Brain pericyte (primary cell): Measurements from ENCODE around the gene STX17.
"Not testable (repeated sequence)": the region's sequence is repeated elsewhere in the genome, so short reads cannot be mapped to it uniquely, and the experiment has no call there.

Experiments used
- DNase-seq: peaks from one replicate; pipeline ENCODE4 v3.0.0-alpha.2; 2012; ENCODE audit warnings: low read depth, low spot score

Gene STX17

DNA sequence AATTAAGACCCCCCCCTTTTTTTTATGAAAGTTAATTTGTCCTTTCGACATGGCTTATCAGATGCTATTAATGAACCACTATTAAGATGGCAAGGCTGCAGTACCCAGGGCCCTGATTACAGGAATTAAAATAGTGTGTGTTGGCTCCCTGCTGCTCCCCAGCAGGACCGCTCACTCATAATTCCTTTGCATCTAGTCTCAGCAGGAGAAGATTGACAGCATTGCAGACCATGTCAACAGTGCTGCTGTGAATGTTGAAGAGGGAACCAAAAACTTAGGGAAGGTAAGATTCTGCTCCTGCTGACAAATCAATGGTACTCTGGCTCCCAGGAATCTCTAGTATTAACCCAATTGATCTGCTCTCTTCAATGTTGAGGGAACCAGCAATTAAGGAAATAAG, 61.0 kb downstream of the STX17 start:
- DNase-seq = no peak

- DNase-seq = no peak
Observed at GRCh38 chr9:99970481-99970880, 64.0 kb downstream of the STX17 start.

DNA sequence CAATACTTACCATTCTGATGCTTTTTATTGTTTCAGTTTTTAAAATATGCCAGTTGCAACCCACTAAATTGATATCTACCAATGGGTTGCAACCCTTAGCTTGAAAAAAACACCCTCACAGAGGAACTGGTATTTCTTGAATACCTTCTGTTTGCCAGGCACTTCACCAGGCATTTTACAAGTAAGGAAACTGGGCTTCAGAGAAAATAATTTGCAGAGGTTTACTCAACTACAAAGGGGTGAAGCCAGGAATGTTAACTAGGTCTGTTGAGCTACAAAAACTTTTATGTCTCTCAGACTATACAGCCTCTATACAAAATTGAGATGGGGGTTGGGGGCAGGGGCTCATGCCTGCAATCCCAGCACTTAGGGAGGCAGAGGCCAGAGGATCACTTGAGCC, 65.0 kb downstream of the STX17 start:
- no peak for DNase-seq

DNA sequence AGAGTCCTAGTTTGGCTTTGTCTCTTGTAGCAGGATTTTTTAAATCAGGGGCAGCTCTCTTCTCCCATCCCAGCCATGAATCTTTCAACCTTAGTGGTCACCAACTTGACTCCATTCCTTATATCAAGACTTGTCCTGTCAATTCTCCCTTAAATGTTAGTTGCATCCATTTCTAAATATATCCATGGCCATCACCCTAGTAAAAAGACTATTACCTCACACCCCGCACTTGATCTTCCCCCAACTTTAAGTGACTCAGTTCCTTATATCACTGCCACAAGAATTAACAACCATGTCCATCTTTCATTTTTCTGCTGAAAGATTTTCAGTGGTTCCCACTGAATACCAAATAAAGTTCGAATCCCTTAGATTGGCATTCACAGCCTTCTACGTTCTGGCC, 67.0 kb downstream of the STX17 start:
- no peak for DNase-seq

DNA sequence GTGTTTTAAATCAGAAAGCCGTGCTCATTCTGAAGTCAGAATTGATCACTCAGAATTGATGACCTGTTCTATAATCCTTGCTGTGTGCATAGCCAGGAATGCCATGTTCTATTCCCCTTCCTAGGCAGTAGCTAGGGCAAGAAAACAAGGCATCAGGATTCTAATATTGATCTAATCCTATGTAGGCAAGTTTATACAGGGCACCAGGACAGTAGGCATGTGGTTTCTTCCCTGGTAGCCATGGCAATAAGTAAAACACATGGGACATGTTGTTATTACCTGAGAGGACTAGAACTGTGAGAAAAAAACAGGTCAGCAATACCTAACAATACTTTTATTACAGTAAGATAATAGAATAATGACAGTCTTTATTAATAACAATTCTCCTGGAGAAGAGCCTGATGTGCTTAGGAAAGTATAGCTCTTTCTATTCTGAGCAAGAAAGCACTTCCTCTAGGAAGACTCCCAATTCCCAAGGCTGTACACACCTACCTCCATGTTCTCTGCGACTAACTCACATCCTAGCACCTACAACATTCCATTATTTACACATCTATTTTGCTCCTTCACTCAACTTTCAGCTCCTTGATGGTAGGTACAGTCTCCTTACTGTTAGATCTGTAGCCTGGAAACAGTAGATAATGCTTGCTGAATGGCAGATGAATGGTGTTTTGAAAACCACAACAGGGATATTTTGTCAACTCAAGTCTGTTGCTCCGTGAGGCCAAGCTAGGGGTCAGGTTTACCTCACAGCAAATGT, 70.8 kb downstream of the STX17 start:
- DNase-seq = no peak

DNA sequence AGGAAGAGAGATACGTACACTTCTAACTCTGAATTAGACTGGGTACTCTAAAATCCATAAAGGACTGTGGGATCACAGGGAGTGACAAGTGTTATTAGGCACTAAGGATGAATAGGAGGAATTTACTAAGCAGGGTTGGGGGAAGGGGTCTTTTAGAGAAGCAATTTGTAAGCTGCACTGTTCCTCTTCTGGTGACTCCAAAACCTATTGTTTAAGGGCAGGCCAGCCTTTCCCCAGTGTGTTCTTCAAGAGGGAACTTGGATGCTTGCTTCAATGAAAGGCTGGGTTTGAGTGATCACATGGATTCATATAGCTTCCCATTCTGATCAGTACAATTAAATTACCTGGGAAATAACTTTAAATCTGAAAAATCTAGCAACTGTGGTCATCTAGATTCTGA, 71.8 kb downstream of the STX17 start:
- no peak for DNase-seq

- DNase-seq = no peak
Observed at GRCh38 chr9:99980598-99980997, 74.1 kb downstream of the STX17 start.

DNA sequence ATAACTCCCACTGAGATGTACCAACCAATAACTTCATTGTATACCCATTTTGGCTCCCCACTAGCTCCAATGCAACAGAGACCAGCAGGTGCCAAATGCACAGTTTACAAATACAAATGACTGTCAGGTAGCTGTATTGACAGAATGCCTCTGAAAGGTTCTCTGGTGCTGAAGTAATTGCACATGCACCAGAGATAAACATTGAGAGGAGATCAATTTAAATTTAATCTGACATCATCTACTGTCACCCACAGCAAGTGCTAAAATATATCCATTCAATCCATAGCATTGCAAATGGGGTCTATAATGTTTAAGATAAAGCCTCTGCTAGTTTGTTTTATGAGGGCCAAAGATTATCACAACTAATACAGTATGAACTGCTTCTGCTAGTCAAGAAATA, 80.2 kb downstream of the STX17 start:
- DNase-seq = no peak

- DNase-seq = not testable (repeated sequence)
Observed at GRCh38 chr9:99990508-99990907, 84.1 kb downstream of the STX17 start.

DNA sequence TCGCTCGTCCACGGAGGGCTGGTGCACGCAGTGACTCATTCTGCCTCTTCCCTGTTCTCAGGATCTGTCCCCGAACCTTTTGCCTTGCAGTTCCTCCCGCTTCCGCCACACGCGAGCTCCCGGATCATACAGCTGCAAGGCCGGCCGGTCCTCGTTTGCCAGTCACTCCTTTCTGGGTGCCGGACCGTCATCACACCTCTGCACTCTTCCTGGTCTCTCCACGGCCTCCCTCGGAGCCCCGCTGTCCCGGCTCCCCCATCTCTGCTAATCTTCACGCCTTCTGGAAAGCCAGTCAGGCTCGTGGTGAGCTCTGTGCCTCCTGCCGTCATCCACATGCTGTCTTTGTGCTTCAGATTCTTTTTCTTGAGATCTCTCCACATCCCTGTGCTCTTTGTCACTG, 91.8 kb downstream of the STX17 start:
- no peak for DNase-seq

GRCh38 chr9:99998866-99999265, 92.4 kb downstream of the STX17 start:
- no peak for DNase-seq

GRCh38 chr9:99999797-100000196, 93.3 kb downstream of the STX17 start:
- no peak for DNase-seq

- peak; percentile 10 for DNase-seq
Observed at GRCh38 chr9:100011062-100011681, 104.7 kb downstream of the STX17 start.

DNA sequence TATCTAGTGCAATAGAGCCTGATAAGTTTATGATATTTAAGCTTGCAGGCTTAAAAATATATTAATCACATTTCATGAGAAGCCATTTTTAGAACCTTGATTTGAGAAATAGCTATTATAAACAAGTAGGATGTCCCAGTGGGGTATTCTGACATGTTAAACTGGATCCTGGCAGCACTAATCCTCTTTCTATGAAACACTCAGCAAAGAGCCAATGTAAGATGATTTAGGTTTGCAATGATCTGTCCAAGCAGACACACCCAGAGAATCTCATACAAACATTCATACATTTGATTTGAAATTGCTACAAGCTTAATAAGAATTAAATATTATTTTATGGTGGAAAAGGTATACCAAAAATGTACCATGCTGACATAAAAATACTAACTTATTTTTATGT, 105.8 kb downstream of the STX17 start:
- DNase-seq = no peak

- DNase-seq = no peak
Observed at GRCh38 chr9:100013573-100013972, 107.1 kb downstream of the STX17 start.

DNA sequence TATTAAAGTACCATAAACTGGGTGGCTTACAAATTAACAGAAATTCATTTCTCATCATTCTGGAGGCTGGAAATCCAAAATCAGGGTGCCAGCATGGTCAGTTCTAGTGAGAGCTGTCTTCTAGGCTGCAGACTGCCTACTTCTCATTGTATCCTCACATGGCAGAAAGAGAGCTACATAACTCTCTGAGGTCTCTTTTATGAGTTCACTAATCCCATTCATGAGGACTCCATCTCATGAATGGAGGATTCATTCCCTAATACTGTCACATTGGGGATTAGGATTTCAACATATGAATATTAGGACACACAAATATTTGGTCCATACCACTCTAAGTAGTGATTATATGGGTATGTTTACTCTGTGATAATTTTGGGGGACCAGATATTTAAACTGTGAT, 108.4 kb downstream of the STX17 start:
- no peak for DNase-seq

DNA sequence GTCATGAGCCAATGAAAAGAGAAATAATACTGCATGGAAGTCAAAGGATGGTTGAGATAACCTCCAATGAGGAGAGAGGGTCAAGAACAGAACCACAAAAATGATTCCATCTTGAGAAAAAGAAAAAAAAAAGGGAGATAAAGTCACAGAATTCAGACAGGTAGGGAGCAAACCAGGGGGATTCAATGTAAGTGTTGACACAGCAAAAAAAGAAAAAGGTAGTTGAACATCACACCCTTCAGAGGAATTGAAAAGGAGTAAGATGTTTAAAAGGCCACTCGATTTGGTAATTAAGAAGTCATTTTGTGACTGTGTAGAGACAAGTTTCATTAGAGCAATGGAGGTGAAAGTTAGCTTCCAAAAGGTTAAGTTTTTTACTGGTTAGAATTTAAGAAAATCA, 113.1 kb downstream of the STX17 start:
- DNase-seq = no peak
